NCI-H2081 (cell line): ENCODE measurements around the gene SEL1L3.

Source experiments
- DNase-seq, 2 experiments: peaks; one replicate each; lab custom pipeline; 2025; lab: John Stamatoyannopoulos, UW

The SEL1L3 gene

GRCh38 chr4:25788703-25789238 is 74.0 kb downstream of the SEL1L3 start:
- no peak for DNase-seq

GRCh38 chr4:25786497-25787065 is 76.2 kb downstream of the SEL1L3 start:
- no peak for DNase-seq

- DNase-seq, result no peak
Observed at GRCh38 chr4:25783943-25784342, 78.8 kb downstream of the SEL1L3 start.

- DNase-seq, result no peak
Observed at GRCh38 chr4:25783126-25783525, 79.7 kb downstream of the SEL1L3 start.

GRCh38 chr4:25782482-25782881 is 80.3 kb downstream of the SEL1L3 start:
- no peak for DNase-seq

- no peak for DNase-seq
Observed at GRCh38 chr4:25779021-25779420, 83.8 kb downstream of the SEL1L3 start.

GRCh38 chr4:25776795-25777194 is 86.0 kb downstream of the SEL1L3 start:
- no peak for DNase-seq

- DNase-seq, result no peak
Observed at GRCh38 chr4:25775166-25775565, 87.6 kb downstream of the SEL1L3 start.

- DNase-seq, result no peak
Observed at GRCh38 chr4:25773358-25773757, 89.4 kb downstream of the SEL1L3 start.

GRCh38 chr4:25771672-25772071 is 91.1 kb downstream of the SEL1L3 start:
- no peak for DNase-seq

- no peak for DNase-seq
Observed at GRCh38 chr4:25770847-25771246, 91.9 kb downstream of the SEL1L3 start.

GRCh38 chr4:25769251-25769650 is 93.5 kb downstream of the SEL1L3 start:
- DNase-seq, result no peak

GRCh38 chr4:25767877-25768725 is 94.7 kb downstream of the SEL1L3 start:
- DNase-seq, result peak; percentile 75 to 79

- DNase-seq, result no peak
Observed at GRCh38 chr4:25760518-25761157, 102.2 kb downstream of the SEL1L3 start.

GRCh38 chr4:25760048-25760447 is 102.7 kb downstream of the SEL1L3 start:
- no peak for DNase-seq

GRCh38 chr4:25759101-25759500 is 103.7 kb downstream of the SEL1L3 start:
- DNase-seq, result no peak

GRCh38 chr4:25757452-25757851 is 105.3 kb downstream of the SEL1L3 start:
- no peak for DNase-seq

GRCh38 chr4:25756503-25756902 is 106.3 kb downstream of the SEL1L3 start:
- peak; percentile 19 to 73 for DNase-seq

- DNase-seq, result no peak
Observed at GRCh38 chr4:25755911-25756310, 106.9 kb downstream of the SEL1L3 start.

GRCh38 chr4:25753239-25753638 is 109.5 kb downstream of the SEL1L3 start:
- DNase-seq, result no peak

GRCh38 chr4:25750874-25751273 is 111.9 kb downstream of the SEL1L3 start:
- DNase-seq, result no peak

- DNase-seq, result peak; percentile 9 to 57
Observed at GRCh38 chr4:25749150-25749794, 113.5 kb downstream of the SEL1L3 start.
